Stimulated activated CD4-positive, alpha-beta T cell treated with anti-CD3 and anti-CD28 coated beads, Interleukin-2, amount 100 ng/mL, for 48 hours (primary cell): ENCODE data around the gene GSTK1.
"Not testable (repeated sequence)": the region's sequence is repeated elsewhere in the genome, so short reads cannot be mapped to it uniquely, and the experiment has no call there.

Source experiments
- DNase-seq, 2 donors: peaks; one replicate each; pipeline ENCODE4 v3.0.0-alpha.2; 2020

Gene GSTK1

DNA sequence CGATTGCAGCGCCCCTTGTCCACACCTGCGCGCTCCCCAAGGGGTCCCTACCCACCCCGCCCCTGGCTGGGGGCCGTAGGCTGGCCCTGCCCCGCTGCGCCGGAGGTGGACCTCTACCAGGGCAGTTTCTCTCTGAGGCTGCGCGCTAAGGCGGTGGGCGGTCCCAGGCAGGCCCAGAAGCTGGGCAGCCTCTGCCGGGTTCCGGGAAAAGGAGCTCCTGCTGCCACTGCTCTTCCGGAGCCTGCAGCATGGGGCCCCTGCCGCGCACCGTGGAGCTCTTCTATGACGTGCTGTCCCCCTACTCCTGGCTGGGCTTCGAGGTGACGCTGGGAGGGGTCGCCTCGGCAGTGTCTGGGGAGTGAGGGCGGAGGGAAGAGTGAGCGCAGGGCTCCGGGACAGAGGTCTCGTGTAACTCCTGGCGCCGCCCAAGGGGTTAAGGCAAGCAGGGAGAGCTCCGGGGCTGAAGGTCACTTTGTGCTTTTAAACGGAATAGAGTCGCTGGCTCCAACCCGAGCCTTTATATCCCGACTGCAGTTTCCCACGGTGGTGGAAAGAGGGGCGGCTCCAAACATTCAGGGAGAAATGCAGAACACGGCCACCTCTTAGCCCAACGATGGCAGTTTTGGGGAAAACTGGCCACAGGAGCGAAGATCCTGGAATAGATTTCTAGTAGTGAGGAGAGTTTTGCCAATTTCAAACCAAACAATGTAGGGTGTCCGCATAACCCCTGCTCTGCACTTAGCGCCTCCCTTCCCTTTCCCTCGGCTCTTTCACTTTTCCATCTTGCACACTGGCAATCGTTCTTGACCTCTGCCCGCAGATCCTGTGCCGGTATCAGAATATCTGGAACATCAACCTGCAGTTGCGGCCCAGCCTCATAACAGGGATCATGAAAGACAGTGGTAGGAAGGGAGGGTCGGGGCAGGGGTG lies at the start of gene GSTK1:
GSTK1 (plus strand) TSS at position 176 of the 930 bp plus-strand sequence; CDS start at position 249, 73 bp downstream.
- DNase-seq = peak; percentile 69 to 74

DNA sequence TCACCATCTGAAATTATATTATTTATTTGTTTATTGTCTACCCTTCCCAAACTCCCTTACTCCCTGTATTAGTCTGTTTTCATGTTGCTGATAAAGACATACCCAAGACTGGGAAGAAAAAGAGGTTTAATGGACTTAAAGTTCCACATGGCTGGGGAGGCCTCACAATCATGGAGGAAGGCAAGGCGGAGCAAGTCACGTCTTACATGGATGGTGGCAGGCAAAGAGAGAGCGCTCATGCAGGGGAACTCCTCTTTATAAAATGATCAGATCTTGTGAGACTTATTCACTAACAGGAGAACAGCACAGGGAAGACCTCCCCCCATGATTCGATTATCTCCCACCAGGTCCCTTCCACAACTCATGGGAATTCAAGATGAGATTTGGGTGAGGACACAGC lies 49.8 kb upstream of the GSTK1 start:
- DNase-seq = not testable (repeated sequence)

DNA sequence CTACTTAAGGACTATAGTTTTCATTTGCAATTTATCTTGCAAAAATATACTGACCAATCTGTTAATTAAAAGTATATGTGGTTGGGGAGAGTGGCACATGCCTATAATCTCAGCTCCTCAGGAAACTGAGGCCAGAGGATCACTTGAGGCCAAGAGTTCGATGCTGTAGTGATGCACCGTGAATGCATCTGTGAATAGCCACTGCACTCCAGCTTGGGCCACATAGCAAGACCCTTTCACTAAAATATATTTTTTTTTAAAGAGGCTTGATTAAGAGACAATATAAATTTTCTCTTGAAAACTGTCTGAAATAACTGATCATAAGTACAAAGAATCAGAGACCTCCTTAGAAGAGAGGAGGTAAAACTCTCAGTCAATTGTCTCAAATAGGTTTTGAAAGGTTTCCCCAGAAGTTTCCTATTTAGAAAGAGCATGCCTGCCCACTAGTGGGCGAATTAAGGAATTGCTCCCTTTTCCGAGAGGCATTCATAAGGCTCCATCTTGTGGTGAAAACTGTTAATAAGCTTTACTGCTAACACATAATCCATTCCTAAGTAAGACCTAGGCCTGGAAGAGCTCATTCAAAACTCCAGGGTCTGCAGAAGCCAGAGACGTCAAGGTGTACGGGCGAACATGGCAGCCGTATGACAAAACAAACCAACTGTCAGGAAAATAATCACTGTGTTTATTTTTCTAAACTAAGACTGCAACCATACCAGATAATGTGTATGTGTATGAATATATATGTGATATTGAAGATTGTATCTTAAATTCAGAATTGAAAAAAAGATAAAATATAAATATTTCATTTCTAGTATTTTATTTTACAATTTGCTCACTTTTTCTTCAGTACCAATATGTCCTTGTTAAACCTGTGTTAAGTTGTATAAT lies 48.2 kb upstream of the GSTK1 start:
- DNase-seq = peak; percentile 48 to 56

DNA sequence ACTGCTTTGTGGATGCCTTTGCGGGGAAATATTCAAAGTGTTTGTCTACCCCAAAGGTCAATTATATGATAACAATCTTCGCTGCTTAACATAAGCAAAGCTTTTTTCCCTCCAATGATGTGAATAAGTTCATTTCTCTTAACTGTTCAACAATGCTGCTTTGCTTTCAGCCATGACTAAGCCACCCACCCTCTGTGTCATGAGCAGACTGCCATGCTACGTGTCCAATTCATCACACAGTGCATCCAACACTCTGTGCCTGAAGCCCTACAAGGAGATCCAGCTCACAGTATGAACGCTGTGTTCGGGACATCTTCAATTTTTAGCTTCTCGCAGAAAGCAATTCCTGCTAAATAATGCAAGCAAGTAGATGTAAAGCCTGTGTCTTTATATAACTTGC lies 47.1 kb upstream of the GSTK1 start:
- no peak for DNase-seq

DNA sequence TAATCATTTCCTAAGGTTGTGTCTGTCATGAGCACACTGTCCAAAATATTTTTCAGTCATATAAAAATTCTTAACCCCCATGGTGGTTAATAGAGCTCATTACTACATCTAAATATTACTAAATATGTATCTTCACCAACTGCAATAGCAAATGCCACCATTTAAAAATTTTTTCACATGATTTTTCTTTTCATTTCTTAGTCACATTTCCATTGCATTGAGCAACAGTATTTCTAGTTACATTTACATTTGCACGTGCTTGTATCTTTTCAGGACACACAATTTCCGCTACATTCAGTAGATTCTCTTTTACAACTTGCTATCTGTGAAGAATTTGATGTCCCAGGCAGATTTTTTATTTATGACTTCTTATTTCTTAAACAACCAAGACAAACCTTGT lies 46.6 kb upstream of the GSTK1 start:
- no peak for DNase-seq

DNA sequence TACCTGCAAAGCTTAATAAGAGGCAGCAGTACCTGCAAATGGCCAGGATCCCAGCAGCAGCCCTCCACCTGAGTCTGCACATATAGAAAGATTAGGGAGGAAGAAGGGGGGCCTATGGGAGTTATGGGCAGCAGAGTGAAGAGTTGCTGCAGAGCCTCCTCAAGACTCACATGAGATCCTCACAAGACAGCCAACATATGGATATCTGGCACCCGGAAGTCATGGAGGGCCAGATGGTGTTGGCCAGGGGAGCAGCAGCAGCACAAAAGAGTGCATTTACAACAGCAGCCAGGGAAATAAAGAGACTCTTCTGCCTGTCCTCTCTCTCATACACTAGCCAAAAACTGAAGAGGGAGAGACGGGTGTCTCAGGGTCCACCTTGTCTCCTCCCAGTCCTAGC lies 45.4 kb upstream of the GSTK1 start:
- DNase-seq = no peak

DNA sequence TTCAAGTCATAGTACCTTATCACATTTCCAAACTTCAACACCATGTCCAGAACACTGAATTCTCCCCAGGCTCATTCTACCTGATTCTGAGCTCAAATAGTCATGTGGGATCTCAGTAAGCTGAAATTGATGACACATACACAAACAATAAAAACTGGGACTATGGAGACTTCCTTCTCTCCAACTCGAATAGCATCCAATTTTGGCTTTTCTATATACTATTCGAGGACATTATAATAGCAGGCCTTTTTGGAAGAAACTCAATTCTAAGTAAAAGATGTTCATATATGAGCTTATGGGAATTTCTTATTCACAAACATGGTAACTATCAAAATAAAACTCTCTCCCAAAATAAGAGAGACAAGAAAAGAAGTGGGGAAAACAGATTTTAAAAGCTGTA lies 42.0 kb upstream of the GSTK1 start:
- DNase-seq = no peak

DNA sequence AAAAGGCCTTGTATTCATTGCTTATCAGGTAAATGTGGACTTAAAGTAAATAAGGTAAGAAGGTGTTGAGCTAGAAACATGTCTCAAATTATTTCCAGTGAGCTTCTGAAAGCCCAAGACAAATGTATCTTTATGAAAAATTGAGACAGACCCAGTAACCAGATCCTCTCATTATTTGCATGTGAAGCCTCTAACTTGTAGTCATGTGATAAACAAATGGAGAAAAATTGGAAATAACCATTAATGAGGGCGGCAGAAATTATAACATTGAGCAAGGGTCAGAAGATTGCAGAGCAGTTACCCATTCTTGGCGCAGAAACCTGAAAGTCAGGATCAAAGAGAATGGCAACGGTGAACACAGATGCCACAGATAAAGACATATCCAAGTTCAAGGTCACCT lies 41.5 kb upstream of the GSTK1 start, which contains the start of gene TAS2R40:
TAS2R40 (plus strand) TSS at position 301 of the 400 bp plus-strand sequence; CDS start at position 343, 42 bp downstream.
- DNase-seq = no peak

DNA sequence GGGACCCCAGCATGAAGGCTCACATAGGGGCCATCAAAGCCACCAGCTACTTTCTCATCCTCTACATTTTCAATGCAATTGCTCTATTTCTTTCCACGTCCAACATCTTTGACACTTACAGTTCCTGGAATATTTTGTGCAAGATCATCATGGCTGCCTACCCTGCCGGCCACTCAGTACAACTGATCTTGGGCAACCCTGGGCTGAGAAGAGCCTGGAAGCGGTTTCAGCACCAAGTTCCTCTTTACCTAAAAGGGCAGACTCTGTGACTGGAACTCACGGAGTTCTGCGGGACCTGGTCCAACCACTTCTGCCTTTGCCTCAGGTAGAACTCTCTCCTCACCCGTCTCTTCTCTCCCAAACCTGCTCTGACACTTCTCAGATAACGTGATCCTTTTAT lies 40.5 kb upstream of the GSTK1 start:
- DNase-seq = no peak

DNA sequence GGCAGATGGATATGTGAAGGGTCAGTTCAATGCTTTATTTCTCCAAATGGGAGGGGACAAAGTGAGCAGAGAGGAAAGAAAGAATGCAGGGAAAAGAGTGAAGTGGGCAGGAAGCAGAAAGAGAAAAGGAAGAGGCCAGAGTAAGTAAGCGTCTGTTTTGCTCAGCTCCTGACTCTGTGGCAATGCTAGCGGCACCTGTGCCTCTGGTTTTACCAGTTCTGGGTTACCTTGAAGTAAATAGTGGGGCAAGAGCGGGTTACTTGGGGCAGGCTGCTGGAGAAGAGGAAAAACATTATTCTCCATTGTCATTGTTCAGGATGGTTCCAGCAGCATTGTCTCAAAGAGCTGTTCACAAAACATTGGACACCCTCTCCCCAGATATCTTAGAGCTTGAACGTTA lies 39.5 kb upstream of the GSTK1 start:
- no peak for DNase-seq

DNA sequence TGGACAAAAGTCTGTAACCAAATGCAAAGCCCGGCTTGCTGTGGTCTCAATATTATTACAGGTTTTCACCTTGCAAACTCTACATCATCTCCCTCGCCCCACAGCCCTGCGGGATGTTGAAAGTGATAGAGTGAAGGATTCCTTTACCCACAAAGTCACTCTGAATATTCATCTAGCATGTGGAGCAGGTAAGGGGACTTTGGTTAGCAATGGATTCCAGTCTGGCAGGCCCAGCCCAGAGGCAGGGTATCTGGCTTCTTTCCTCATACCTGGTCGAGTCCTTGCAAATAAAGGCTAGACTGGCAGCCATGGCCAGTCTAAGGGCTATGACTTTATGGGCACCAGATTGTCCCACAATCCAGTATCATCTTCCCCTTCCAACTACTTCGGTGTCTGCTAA lies 38.2 kb upstream of the GSTK1 start:
- DNase-seq = no peak

DNA sequence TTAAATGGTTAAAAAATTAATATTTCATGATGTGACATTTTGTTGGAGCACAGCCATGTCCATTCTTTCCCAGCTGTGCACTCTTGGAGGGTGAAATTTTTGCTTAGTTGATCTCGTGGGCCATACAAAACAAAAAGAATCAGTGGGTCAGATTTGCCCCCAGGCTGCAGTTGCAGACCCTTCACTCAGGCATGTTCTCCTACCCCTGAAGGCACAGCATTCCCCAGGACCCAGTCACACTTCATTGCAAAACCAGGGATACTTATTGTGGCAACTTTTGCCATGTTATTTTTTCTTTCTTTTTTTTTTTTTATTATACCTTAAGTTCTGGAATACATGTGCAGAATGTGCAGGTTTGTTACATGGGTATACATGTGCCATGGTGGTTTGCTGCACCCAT lies 35.4 kb upstream of the GSTK1 start:
- no peak for DNase-seq

DNA sequence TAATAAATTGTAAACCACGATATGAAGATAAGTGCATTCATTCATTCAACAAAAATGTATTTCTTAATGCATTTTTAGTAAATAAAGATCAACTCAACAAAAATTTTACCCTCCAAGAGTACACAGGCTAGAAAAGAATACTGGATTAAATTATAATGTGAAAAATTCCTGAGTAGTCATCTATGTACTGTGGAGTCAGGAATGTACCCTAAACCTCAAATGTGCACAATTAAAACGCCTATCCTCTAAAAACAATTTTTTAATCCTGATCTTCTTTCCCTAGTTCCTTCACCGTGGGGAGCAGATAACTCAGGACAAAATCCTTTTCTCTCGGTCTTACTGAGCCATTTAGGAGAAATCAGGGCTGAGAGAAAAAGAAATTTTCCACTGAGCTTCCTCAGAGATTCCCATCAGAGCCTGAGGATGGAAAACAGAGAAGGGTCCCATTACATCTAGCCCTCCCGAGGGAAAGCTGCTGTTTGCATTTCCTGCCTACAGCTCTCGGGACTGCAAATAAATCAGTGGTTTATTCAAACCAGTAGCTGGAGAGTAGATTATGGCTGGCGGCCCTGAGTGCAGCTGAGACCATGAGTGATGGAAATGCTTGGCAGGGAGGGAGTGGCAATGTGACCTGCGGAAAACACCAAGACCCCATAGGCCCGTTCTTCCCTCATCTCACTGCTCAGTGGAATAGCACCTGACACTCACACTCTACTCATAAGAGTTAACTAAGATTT lies 34.0 kb upstream of the GSTK1 start:
- no peak for DNase-seq

DNA sequence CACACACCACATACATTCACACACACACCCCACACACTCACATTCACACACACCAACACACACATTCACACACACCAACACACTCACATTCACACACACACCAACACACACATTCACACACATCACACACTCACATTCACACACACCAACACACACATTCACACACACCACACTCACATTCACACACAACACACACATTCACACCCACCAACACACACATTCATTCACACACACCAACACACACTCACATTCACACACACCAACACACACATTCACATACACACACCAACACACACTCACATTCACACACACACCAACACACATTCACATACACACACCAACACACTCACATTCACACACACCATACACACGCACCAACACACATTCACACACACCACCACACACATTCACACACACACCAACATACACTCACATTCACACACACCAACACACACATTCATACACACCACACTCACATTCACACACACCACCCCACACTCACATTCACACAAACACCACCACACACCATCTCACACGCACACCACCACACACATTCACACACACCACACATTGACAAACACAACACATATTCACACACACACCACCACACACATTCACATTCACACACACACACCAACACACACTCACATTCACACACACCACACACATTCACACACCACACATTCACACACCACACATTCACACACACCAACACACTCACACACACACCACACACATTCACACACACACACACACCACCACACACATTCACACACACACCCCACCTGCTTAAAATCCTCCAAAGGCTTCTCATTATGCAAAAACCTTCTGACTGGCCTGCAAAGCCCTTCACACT lies 32.4 kb upstream of the GSTK1 start:
- no peak for DNase-seq

DNA sequence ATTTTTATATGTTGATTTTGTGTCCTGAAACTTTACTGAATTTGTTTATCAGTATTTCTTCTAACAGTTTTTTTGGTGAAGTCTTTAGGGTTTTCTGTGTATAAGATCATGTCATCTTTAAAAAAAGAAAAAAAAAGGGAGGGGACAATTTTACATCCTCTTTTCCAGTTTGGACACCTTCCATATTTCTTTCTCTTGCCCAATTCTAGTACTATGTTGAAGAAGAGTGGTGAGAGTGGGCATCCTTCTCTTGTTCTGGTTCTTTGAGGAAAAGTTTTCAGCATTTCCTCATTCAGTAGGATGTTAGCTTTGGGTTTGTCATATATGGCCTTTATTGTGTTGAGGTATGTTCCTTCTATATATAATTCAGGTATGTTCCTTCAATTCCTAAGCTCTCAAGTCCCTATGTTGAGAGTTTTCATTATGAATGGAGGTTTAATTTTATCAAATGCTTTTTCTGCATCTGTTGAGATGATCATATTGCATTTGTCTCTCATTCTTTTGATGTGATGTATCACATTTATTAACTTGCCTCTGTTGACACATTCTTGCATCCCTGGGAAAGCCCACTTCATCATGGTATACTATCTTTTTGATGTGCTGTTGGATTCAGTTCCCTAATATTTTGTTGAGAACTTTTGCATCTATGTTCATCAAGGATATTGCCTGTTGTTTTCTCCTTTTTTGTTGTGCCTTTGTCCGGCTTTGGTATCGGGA lies 29.3 kb upstream of the GSTK1 start:
- DNase-seq = no peak

DNA sequence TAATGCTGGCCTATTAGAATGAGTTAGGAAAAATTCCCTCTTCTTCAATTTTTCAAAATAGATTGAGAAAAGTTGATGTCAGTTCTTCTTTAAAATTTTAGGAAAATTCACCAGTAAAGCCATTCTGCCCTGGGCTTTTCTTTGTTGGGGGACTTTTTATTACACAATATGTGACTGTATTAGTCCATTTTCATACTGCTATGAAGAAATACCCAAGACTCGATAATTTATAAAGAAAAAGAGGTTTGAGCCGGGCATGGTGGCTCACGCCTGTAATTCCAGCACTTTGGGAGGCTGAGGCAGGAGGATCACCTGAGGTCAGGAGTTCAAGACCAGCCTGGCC lies 28.7 kb upstream of the GSTK1 start:
- no peak for DNase-seq

DNA sequence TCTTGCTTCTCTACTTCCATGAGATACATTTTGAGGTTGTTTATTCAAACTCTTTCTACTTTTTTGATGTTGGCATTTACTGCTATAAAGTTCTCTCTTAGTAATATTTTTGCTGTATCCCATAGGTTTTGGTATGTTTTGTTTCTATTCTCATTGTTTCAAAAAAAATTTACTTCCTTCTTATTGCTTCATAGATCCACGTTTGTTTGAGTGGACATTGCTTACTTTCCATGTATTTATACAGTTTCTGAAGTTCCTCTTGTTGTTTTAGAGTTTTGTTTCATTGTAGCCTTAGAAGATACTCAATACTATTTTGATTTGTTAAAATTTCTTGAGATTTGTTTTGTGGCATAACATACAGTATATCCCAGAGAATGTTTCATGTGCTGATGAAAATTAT lies 27.7 kb upstream of the GSTK1 start:
- DNase-seq = no peak

DNA sequence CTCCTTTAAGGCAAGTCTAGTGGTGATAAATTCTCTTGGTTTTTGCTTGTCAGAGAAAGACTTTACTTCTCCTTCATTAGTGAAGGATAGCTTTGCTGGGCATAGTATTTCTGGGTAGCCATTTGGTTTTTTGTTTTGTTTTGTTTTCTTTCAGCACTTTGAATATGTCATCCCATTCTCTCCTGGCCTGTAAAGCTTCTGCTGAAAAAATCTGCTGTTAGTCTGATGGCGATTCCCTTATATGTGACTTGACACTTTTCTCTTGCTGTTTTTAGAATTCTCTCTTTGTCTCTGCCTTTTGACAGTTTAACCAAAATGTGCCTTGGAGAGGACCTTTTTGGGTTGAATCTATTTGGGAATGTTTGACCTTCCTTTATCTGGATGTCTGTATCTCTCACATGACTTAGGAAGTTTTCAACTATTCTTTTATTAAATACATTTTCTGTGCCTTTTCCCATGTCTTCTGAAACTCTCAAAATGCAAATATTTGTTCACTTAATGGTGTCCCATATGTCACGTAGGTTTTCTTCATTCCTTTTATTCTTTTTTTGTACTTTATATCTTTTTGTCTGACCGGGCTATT lies 26.7 kb upstream of the GSTK1 start:
- no peak for DNase-seq

DNA sequence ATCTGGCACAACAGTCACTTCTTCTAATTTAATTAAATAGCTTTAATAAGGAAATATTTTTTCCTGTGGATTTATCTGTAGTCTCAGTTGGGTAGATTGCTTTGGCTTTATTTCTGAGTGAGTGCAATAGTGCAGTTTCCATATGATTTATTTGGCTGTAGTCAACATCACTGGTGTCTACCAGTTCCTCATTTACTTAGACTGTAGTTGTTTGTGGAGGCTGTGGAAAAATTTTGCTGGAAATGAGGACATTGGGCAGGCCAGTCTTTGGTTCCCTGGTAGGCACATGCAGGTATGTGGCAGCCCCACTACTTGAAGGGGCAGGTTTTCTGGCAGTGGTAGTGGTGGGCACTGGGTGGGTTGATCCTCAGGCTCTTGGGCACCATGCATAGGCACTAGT lies 25.9 kb upstream of the GSTK1 start:
- no peak for DNase-seq

DNA sequence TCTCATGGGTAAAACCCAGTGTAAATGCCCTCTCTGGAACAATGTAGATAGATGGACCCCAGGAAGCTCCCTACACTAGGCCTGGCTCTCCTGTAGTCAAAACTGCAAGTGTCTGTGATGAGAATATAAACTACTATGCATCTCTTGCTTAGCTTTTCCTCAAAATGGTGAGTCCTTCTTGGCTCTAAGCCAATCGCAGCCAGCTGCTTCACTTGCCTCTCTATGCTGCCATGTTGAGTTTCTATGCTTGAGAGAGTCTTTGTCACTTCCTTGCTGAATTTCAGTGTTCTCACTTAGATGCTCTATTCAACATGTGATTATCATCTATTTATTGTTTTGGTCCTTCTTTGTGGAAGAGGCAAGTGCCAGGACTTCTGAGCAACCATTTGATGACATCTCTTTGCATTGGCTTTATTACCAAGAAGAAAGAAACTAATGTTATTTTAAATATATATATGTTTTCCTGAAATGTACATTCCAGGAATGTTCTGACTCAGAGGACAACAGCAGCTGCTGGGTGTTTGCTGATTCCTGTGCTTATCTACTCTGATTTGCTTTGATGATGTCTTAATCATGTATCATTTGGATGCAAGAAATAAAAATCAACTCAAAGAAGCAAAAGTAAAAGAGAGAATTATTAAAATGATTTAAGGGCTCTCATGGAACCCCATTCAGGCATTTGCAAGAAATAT lies 24.8 kb upstream of the GSTK1 start:
- no peak for DNase-seq
